IMR-90 (cell line): ENCODE measurements around the gene DRD2. TPM values are rescaled to one million over a fixed set of nuclear protein-coding genes. Genes with fewer than 3 reads are reported as not detected.

ENCODE experiments used
- ATAC-seq: fragments of 200-7000 bp; cut with Tn5 transposase; 2 replicates; pipeline ENCODE4 v1.9.1; 2020; ENCODE audit warnings: low read depth, mild to moderate bottlenecking, moderate library complexity
- BruUV-seq: library from RNA; stranded (reverse); fragments of 400-500 nt; replicated peaks from 2 replicates; lab custom pipeline; 2021; lab: Mats Ljungman, UMichigan
- CTCF ChIA-PET: fragments of 300-600 bp; formaldehyde crosslinking; extraction: SDS; loops from one replicate; lab custom pipeline; 2021; ENCODE audit warnings: antibody characterized with exemption; lab: Yijun Ruan, JAX
- POLR2A ChIA-PET: fragments of 300-600 bp; sonication (Branson Sonifier 250); formaldehyde crosslinking; loops from one replicate; lab custom pipeline; 2022; ENCODE audit warnings: antibody characterized with exemption; ENCODE audit not compliant: unreplicated experiment; lab: Charles Lee
- DNase-seq: peaks from one replicate; pipeline ENCODE4 v3.0.0; 2013
- H2AFZ ChIP-seq: replicated peaks from 2 replicates; pipeline ENCODE3; 2013; ENCODE audit warnings: low read length, mild to moderate bottlenecking; ENCODE audit not compliant: poor library complexity
- H2AK5ac ChIP-seq: 2 replicates; pipeline ENCODE4 v1.6.1; 2013; ENCODE audit warnings: low read depth, low read length, inconsistent platforms
- H2AK9ac ChIP-seq: replicated peaks from 2 replicates; pipeline ENCODE3; 2013; ENCODE audit warnings: mild to moderate bottlenecking, low read depth, low read length, moderate library complexity; ENCODE audit not compliant: poor library complexity
- H2BK120ac ChIP-seq: 2 replicates; pipeline ENCODE4 v1.6.1; 2013; ENCODE audit warnings: low read depth, low read length, inconsistent platforms
- H2BK15ac ChIP-seq: 3 replicates; pipeline ENCODE4 v1.6.1; 2013; ENCODE audit warnings: low read depth, low read length, inconsistent platforms
- H2BK20ac ChIP-seq: 2 replicates; pipeline ENCODE4 v1.6.1; 2013; ENCODE audit warnings: low read depth, mild to moderate bottlenecking, inconsistent platforms, low read length, moderate library complexity
- H2BK5ac ChIP-seq: 2 replicates; pipeline ENCODE4 v1.6.1; 2013; ENCODE audit warnings: mild to moderate bottlenecking, low read depth, low read length, inconsistent platforms; ENCODE audit not compliant: poor library complexity, severe bottlenecking
- H3K14ac ChIP-seq: replicated peaks from 2 replicates; pipeline ENCODE4 v1.6.1; 2013; ENCODE audit warnings: low read depth, low read length, inconsistent platforms
- H3K18ac ChIP-seq: 2 replicates; pipeline ENCODE4 v1.6.1; 2013; ENCODE audit warnings: low read depth, low read length, control low read depth
- H3K23ac ChIP-seq: 2 replicates; pipeline ENCODE4 v1.6.1; 2013; ENCODE audit warnings: low read depth, low read length, inconsistent platforms
- H3K27ac ChIP-seq: 2 replicates; pipeline ENCODE4 v1.5.1; 2013; ENCODE audit warnings: mild to moderate bottlenecking, control low read depth, low read length; ENCODE audit not compliant: insufficient read depth
- H3K27me3 ChIP-seq: 2 replicates; pipeline ENCODE4 v1.6.1; 2013; ENCODE audit warnings: low read length; ENCODE audit not compliant: control insufficient read depth, insufficient read depth
- H3K36me3 ChIP-seq: 2 replicates; pipeline ENCODE4 v1.6.1; 2013; ENCODE audit warnings: low read length, mixed read lengths; ENCODE audit not compliant: control insufficient read depth, insufficient read depth
- H3K4ac ChIP-seq: 2 replicates; pipeline ENCODE4 v1.6.1; 2013; ENCODE audit warnings: low read depth, low read length, inconsistent platforms
- H3K4me1 ChIP-seq: 2 replicates; pipeline ENCODE4 v1.6.1; 2013; ENCODE audit warnings: low read length, mixed read lengths; ENCODE audit not compliant: control insufficient read depth, insufficient read depth
- H3K4me2 ChIP-seq: 2 replicates; pipeline ENCODE4 v1.6.1; 2013; ENCODE audit warnings: low read depth, mild to moderate bottlenecking, control low read depth, low read length, moderate library complexity
- H3K4me3 ChIP-seq: 2 replicates; pipeline ENCODE4 v1.5.1; 2013; ENCODE audit warnings: low read depth, mild to moderate bottlenecking, control low read depth, low read length, moderate library complexity; ENCODE audit not compliant: insufficient read depth
- H3K56ac ChIP-seq: 2 replicates; pipeline ENCODE4 v1.6.1; 2013; ENCODE audit warnings: low read length, inconsistent platforms; ENCODE audit not compliant: insufficient read depth; ENCODE audit errors: extremely low read depth
- H3K79me1 ChIP-seq, 2 experiments: 2 replicates each; pipeline ENCODE4 v1.6.1; 2013; ENCODE audit warnings: low read length in 2 of 2, inconsistent platforms in 1 of 2, low read depth in 1 of 2
- H3K9ac ChIP-seq: 2 replicates; pipeline ENCODE4 v1.6.1; 2013; ENCODE audit warnings: low read depth, low read length, control low read depth
- H3K9me1 ChIP-seq: 2 replicates; pipeline ENCODE4 v1.6.1; 2013; ENCODE audit warnings: low read length, inconsistent platforms; ENCODE audit not compliant: insufficient read depth
- H3K9me3 ChIP-seq: 2 replicates; pipeline ENCODE4 v1.6.1; 2013; ENCODE audit warnings: low read length; ENCODE audit not compliant: control insufficient read depth, insufficient read depth
- H4K20me1 ChIP-seq: 2 replicates; pipeline ENCODE4 v1.6.1; 2013; ENCODE audit warnings: low read length, inconsistent platforms; ENCODE audit not compliant: insufficient read depth
- H4K5ac ChIP-seq: 2 replicates; pipeline ENCODE4 v1.6.1; 2013; ENCODE audit warnings: mild to moderate bottlenecking, low read depth, low read length, control low read depth
- H4K8ac ChIP-seq, 2 experiments: 2 replicates each; pipeline ENCODE4 v1.6.1; 2013; ENCODE audit warnings: low read depth in 2 of 2, low read length in 2 of 2, control low read depth in 1 of 2, inconsistent platforms in 1 of 2
- H4K91ac ChIP-seq: 2 replicates; pipeline ENCODE4 v1.6.1; 2013; ENCODE audit warnings: low read depth, low read length, inconsistent platforms; ENCODE audit not compliant: insufficient read depth
- BHLHE40 ChIP-seq: fragments of 150-350 bp; IDR thresholded peaks from 2 replicates; pipeline ENCODE4 v1.6.1; 2016; ENCODE audit warnings: mild to moderate bottlenecking, low read depth, low read length
- CEBPB ChIP-seq: IDR thresholded peaks from 2 replicates; pipeline ENCODE4 v1.6.1; 2012; ENCODE audit warnings: low read depth, low read length, improper control_type of control experiment
- FOS ChIP-seq: fragments of 150-350 bp; IDR thresholded peaks from 2 replicates; pipeline ENCODE4 v1.6.1; 2016; ENCODE audit warnings: low read depth, low read length
- MAFK ChIP-seq: IDR thresholded peaks from 2 replicates; pipeline ENCODE4 v1.6.1; 2012; ENCODE audit warnings: low read depth, low read length, improper control_type of control experiment
- MAZ ChIP-seq: IDR thresholded peaks from 2 replicates; pipeline ENCODE4 v1.6.1; 2012; ENCODE audit warnings: low read depth, mild to moderate bottlenecking, low read length, improper control_type of control experiment, moderate library complexity, borderline replicate concordance
- MXI1 ChIP-seq: IDR thresholded peaks from 2 replicates; pipeline ENCODE4 v1.6.1; 2012; ENCODE audit warnings: low read depth, mild to moderate bottlenecking, low read length, moderate library complexity, borderline replicate concordance
- NFE2L2 ChIP-seq: fragments of 150-350 bp; IDR thresholded peaks from 2 replicates; pipeline ENCODE4 v1.6.1; 2016; ENCODE audit warnings: low read depth, mild to moderate bottlenecking, low read length
- POLR2A ChIP-seq: IDR thresholded peaks from 2 replicates; pipeline ENCODE4 v1.6.1; 2012; ENCODE audit warnings: mild to moderate bottlenecking, low read depth, low read length
- RAD21 ChIP-seq: IDR thresholded peaks from 2 replicates; pipeline ENCODE4 v1.6.1; 2012; ENCODE audit warnings: low read length, improper control_type of control experiment
- RCOR1 ChIP-seq: IDR thresholded peaks from 2 replicates; pipeline ENCODE4 v1.6.1; 2012; ENCODE audit warnings: mild to moderate bottlenecking, low read length, improper control_type of control experiment; ENCODE audit not compliant: insufficient replicate concordance
- SMC3 ChIP-seq: fragments of 150-350 bp; IDR thresholded peaks from 2 replicates; pipeline ENCODE4 v1.6.1; 2016; ENCODE audit warnings: low read depth, mild to moderate bottlenecking, antibody characterized with exemption, low read length, moderate library complexity
- WGBS, 2 experiments: methylation state at CpG; one replicate each; pipeline versions ENCODE4 v1.1.5 to v1.1.7; 2013; ENCODE audit warnings: missing lambda C conversion rate in 2 of 2; ENCODE audit not compliant: insufficient read length in 1 of 2; ENCODE audit errors: extremely low coverage in 2 of 2; 5-methylcytosine and 5-hydroxymethylcytosine counted together
- dilution Hi-C: fragments of 300-500 bp; cut with HindIII; formaldehyde crosslinking; loops from one replicate; pipeline ENCODE4 v1.14.3; 2018; ENCODE audit warnings: low sequenced_read_pairs; ENCODE audit not compliant: unreplicated experiment
- in situ Hi-C: fragments of 300-500 bp; cut with MboI; formaldehyde crosslinking; loops from 3 replicates; pipeline ENCODE4 v1.14.3; 2019; ENCODE audit warnings: low sequenced_read_pairs, inconsistent platforms, mixed read lengths
- intact Hi-C: fragments of 100-400 bp; cut with micrococcal nuclease; formaldehyde crosslinking; loops from 2 replicates; pipeline ENCODE4 v1.10.0; 2022
- polyA plus RNA-seq, 3 experiments: library from polyadenylated mRNA; depleted of rRNA; stranded (reverse); fragments of >200 nt; gene quantifications; 2 replicates each; pipeline ENCODE4 v1.2.3, GENCODE V29; 2012; ENCODE audit warnings: low replicate concordance in 1 of 3
- total RNA-seq: library from RNA; depleted of rRNA; stranded (reverse); fragments of >200 nt; gene quantifications from 2 replicates; pipeline ENCODE4 v1.2.3, GENCODE V29; 2012
- TF ChIP-seq, protein P1 (sequence below): conservative IDR thresholded peaks from 2 replicates; pipeline ENCODE4 v1.5.1; 2012; ENCODE audit warnings: mild to moderate bottlenecking, low read depth, low read length, improper control_type of control experiment
- TF ChIP-seq, protein P2 (sequence below): fragments of 150-350 bp; IDR thresholded peaks from 2 replicates; pipeline ENCODE4 v1.6.1; 2016; ENCODE audit warnings: low read depth, mild to moderate bottlenecking, low read length, moderate library complexity, borderline replicate concordance
- TF ChIP-seq, protein P3 (sequence below): fragments of 150-350 bp; IDR thresholded peaks from 2 replicates; pipeline ENCODE4 v1.6.1; 2017; ENCODE audit warnings: mild to moderate bottlenecking, antibody characterized with exemption, low read length, low read depth

The DRD2 gene
- total and polyA plus RNA-seq, 2 of the 4 experiments (the other 2 are of a cell fraction): not detected

DNA sequence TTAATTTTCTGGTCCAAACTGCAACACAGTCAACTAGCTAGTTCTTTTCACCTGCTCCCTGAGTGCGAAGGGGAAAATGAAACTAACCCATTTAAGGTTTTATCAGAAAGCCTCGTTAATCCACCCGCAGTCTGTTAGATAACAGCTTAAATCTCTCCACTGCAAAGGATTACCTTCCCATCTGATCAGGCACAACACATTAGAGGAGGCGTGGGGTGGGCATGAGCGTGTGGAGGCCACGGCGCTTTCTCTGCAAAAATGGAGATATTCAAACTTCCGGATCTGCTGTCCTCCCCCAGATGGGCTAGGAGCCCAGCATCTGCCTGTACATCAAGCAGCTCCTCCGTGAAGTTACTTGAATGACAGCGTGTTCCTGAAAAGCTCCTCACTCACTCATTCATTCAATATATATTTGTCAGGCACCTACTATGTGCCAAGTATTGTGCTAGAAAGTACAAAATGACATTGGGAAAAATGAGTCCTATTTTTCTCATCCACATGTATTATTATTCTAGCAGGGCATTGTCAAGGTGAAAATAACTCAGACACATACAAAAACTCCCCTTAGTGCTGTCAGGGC, 101.1 kb downstream of the DRD2 start:
- ATAC-seq (no peak), DNase-seq (no peak)
- H2BK20ac ChIP-seq: no peak overlapping the region
- H3K4me2 ChIP-seq: no peak overlapping the region
- no peak overlapping the region for H3K9ac ChIP-seq
- H2AFZ ChIP-seq: no peak overlapping the region
- H3K79me1 ChIP-seq: no peaks in the 10 kb centered on the region
- TF ChIP-seq, protein P1, sequence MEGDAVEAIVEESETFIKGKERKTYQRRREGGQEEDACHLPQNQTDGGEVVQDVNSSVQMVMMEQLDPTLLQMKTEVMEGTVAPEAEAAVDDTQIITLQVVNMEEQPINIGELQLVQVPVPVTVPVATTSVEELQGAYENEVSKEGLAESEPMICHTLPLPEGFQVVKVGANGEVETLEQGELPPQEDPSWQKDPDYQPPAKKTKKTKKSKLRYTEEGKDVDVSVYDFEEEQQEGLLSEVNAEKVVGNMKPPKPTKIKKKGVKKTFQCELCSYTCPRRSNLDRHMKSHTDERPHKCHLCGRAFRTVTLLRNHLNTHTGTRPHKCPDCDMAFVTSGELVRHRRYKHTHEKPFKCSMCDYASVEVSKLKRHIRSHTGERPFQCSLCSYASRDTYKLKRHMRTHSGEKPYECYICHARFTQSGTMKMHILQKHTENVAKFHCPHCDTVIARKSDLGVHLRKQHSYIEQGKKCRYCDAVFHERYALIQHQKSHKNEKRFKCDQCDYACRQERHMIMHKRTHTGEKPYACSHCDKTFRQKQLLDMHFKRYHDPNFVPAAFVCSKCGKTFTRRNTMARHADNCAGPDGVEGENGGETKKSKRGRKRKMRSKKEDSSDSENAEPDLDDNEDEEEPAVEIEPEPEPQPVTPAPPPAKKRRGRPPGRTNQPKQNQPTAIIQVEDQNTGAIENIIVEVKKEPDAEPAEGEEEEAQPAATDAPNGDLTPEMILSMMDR: no peak
- TF ChIP-seq MAFK (no peak), POLR2A (no peak), NFE2L2 (no peak), MXI1 (no peak), CEBPB (no peak), MAZ (no peak), RAD21 (no peak), BHLHE40 (no peak), FOS (no peak), RCOR1 (no peak), SMC3 (no peak)
- TF ChIP-seq, protein P2, sequence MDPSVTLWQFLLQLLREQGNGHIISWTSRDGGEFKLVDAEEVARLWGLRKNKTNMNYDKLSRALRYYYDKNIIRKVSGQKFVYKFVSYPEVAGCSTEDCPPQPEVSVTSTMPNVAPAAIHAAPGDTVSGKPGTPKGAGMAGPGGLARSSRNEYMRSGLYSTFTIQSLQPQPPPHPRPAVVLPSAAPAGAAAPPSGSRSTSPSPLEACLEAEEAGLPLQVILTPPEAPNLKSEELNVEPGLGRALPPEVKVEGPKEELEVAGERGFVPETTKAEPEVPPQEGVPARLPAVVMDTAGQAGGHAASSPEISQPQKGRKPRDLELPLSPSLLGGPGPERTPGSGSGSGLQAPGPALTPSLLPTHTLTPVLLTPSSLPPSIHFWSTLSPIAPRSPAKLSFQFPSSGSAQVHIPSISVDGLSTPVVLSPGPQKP: no peak
- TF ChIP-seq, protein P3, sequence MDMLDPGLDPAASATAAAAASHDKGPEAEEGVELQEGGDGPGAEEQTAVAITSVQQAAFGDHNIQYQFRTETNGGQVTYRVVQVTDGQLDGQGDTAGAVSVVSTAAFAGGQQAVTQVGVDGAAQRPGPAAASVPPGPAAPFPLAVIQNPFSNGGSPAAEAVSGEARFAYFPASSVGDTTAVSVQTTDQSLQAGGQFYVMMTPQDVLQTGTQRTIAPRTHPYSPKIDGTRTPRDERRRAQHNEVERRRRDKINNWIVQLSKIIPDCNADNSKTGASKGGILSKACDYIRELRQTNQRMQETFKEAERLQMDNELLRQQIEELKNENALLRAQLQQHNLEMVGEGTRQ: no peak
- dilution Hi-C loops: no loop called here
- H3K9me1 ChIP-seq: no peaks in the 10 kb centered on the region
- no peak overlapping the region for H3K4ac ChIP-seq
- no peak overlapping the region for H4K8ac ChIP-seq
- no peaks in the 10 kb centered on the region for H4K20me1 ChIP-seq
- no peak overlapping the region for H2AK9ac ChIP-seq
- no peaks in the 10 kb centered on the region for H3K9me3 ChIP-seq
- no peak overlapping the region for H3K27ac ChIP-seq
- 80% methylated on average over 1 of the region's 10 CpGs; no CpG with 5 or more reads in 1 of the 2 experiments for WGBS, 2 experiments
- H2AK5ac ChIP-seq: no peak overlapping the region
- no peak overlapping the region for H4K5ac ChIP-seq
- in situ Hi-C loops: no loop called here
- no peak overlapping the region for H4K91ac ChIP-seq
- H3K14ac ChIP-seq: no peak overlapping the region
- H3K56ac ChIP-seq: no peak overlapping the region
- H2BK120ac ChIP-seq: no peak overlapping the region
- peaks cover 2% of the 10 kb centered on the region; the same call in 1 of the 2 replicates for H3K27me3 ChIP-seq
- no peak overlapping the region for H3K18ac ChIP-seq
- no peak overlapping the region for H3K23ac ChIP-seq
- H3K4me3 ChIP-seq: no peak overlapping the region
- intact Hi-C loops: no loop called here
- ChIA-PET CTCF (interaction anchor here (0.8 kb wide), 1 partner anchor 50 kb away, joined by 3 read pairs; no protein-coding TSS in a partner anchor), POLR2A (no interaction called here)
- no TSS peak for BruUV-seq
- H3K36me3 ChIP-seq: no peaks in the 10 kb centered on the region
- H3K4me1 ChIP-seq: no peaks in the 10 kb centered on the region
- no peak overlapping the region for H2BK15ac ChIP-seq
- H2BK5ac ChIP-seq: no peak overlapping the region
